Keratinocyte (primary cell): Measurements from ENCODE around the gene CLDN10. TPM values are rescaled to one million over a fixed set of nuclear protein-coding genes. Genes with fewer than 3 reads are reported as not detected.

Experiments
- DNase-seq: peaks from one replicate; pipeline ENCODE4 v3.0.0-alpha.2; 2011; ENCODE audit warnings: low read depth, missing footprints, low spot score
- FAIRE-seq: peaks from 2 replicates; lab custom pipeline; 2011; peaks lifted over from hg19 to GRCh38; lab: Jason Lieb, UNC
- H2AFZ ChIP-seq: 2 replicates; pipeline ENCODE4 v1.6.0; 2012; ENCODE audit warnings: low read length, control low read depth, inconsistent platforms; ENCODE audit not compliant: control insufficient read depth
- H3K27ac ChIP-seq: 2 replicates; pipeline ENCODE4 v1.5.1; 2011; ENCODE audit warnings: low read length; ENCODE audit not compliant: control insufficient read depth, insufficient read depth
- H3K27me3 ChIP-seq: 3 replicates; pipeline ENCODE4 v1.6.0; 2011; ENCODE audit warnings: low read length; ENCODE audit not compliant: control insufficient read depth, insufficient read depth; ENCODE audit errors: extremely low read depth
- H3K36me3 ChIP-seq, 2 experiments: 2 replicates in 1 of 2; 3 replicates in 1 of 2; pipeline ENCODE4 v1.5.1; 2011; ENCODE audit warnings: low read length in 2 of 2, mild to moderate bottlenecking in 1 of 2; ENCODE audit not compliant: control insufficient read depth in 2 of 2, insufficient read depth in 2 of 2; ENCODE audit errors: extremely low read depth in 1 of 2
- H3K4me1 ChIP-seq: 3 replicates; pipeline ENCODE4 v1.5.1; 2011; ENCODE audit warnings: low read length; ENCODE audit not compliant: control insufficient read depth, insufficient read depth; ENCODE audit errors: extremely low read depth
- H3K4me2 ChIP-seq: 3 replicates; pipeline ENCODE4 v1.6.0; 2011; ENCODE audit warnings: low read depth, low read length; ENCODE audit not compliant: control insufficient read depth, insufficient read depth; ENCODE audit errors: extremely low read depth
- H3K4me3 ChIP-seq, 3 experiments: fragments of 200-600 bp in 1 of 3; sonication (generic) in 1 of 3; 2 replicates in 2 of 3; 3 replicates in 1 of 3; pipeline ENCODE4 v1.5.1; 2011 to 2016; ENCODE audit warnings: low read length in 3 of 3, mild to moderate bottlenecking in 3 of 3, control low read depth in 2 of 3, inconsistent platforms in 1 of 3, low read depth in 1 of 3, mixed read lengths in 1 of 3, mixed run types in 1 of 3, moderate library complexity in 1 of 3; ENCODE audit not compliant: control insufficient read depth in 2 of 3, insufficient read depth in 2 of 3; ENCODE audit errors: extremely low read depth in 1 of 3
- H3K79me2 ChIP-seq: 2 replicates; pipeline ENCODE4 v1.6.0; 2012; ENCODE audit warnings: low read length; ENCODE audit not compliant: control insufficient read depth, insufficient read depth
- H3K9ac ChIP-seq: 3 replicates; pipeline ENCODE4 v1.6.0; 2011; ENCODE audit warnings: low read length; ENCODE audit not compliant: control insufficient read depth, insufficient read depth; ENCODE audit errors: extremely low read depth
- H3K9me1 ChIP-seq: 3 replicates; pipeline ENCODE4 v1.6.0; 2011; ENCODE audit warnings: low read length; ENCODE audit not compliant: control insufficient read depth, insufficient read depth; ENCODE audit errors: extremely low read depth
- H3K9me3 ChIP-seq: 2 replicates; pipeline ENCODE4 v1.5.1; 2012; ENCODE audit warnings: low read depth, low read length; ENCODE audit not compliant: control insufficient read depth
- H4K20me1 ChIP-seq: 3 replicates; pipeline ENCODE4 v1.6.0; 2011; ENCODE audit warnings: low read length; ENCODE audit not compliant: control insufficient read depth, insufficient read depth; ENCODE audit errors: extremely low read depth
- CTCF ChIP-seq, 3 experiments: IDR thresholded peaks in 1 of 3; conservative IDR thresholded peaks in 1 of 3; optimal IDR thresholded peaks in 1 of 3; 2 replicates in 2 of 3; 3 replicates in 1 of 3; pipeline versions ENCODE3 to v1.5.1; 2011; ENCODE audit warnings: low read length in 3 of 3, mild to moderate bottlenecking in 3 of 3, moderate library complexity in 2 of 3, control low read depth in 1 of 3, inconsistent platforms in 1 of 3; ENCODE audit not compliant: insufficient read depth in 2 of 3; ENCODE audit errors: extremely low read depth in 1 of 3
- EZH2 ChIP-seq: IDR thresholded peaks from one replicate; pipeline ENCODE4 v1.6.1; 2012; ENCODE audit warnings: inconsistent platforms, mild to moderate bottlenecking, low read length, moderate library complexity
- dilution Hi-C: fragments of 300-500 bp; cut with MboI; formaldehyde crosslinking; loops from one replicate; pipeline ENCODE4 v1.7.0; 2020; ENCODE audit warnings: low sequenced_read_pairs; ENCODE audit not compliant: extremely low pct_ligation_motif_present
- polyA minus RNA-seq, 3 experiments: library from RNA; depleted of rRNA, polyadenylated mRNA; stranded (reverse); fragments of >200 nt; gene quantifications; 1 replicate in 1 of 3; 2 replicates in 1 of 3; 3 replicates in 1 of 3; pipeline ENCODE4 v1.2.3, GENCODE V29; 2011
- polyA plus RNA-seq, 5 experiments: library from polyadenylated mRNA; depleted of rRNA in 3 of 5; stranded (reverse) in 3 of 5; stranded (forward) in 1 of 5; unstranded in 1 of 5; fragments of >200 nt; gene quantifications; 1 replicate in 1 of 5; 2 replicates in 3 of 5; 3 replicates in 1 of 5; pipeline versions ENCODE4 v1.2.1 to v1.2.3, GENCODE V29; 2011 to 2012; ENCODE audit warnings: missing spikeins in 2 of 5, low read depth in 1 of 5, low replicate concordance in 1 of 5

The CLDN10 gene
- not detected in 3 replicates for polyA plus RNA-seq
- not detected for polyA plus RNA-seq (2011; ENCODE audit: low read depth)
- not detected in 2 replicates for polyA plus RNA-seq (2011; cell fraction: cytosol; rRNA removed)
- polyA plus RNA-seq (2011; cell fraction: nucleus; rRNA removed): not detected in 2 replicates
- not detected in 2 replicates for polyA plus RNA-seq (2012; ENCODE audit: low replicate concordance)
- polyA minus RNA-seq: not detected in 3 replicates
- not detected for polyA minus RNA-seq (2011; cell fraction: cytosol; rRNA and poly(A)+ RNA removed)
- polyA minus RNA-seq (2011; cell fraction: nucleus; rRNA and poly(A)+ RNA removed): not detected in 2 replicates

- Histone ChIP-seq H3K9ac (no peak within 1 kb of the TSS), H3K4me3 (no peak within 1 kb of the TSS), H3K9me1 (no peaks in the 10 kb centered on the region), H3K9me3 (no peaks in the 10 kb centered on the region), H2AFZ (no peak within 1 kb of the TSS), H3K79me2 (no peaks in the 10 kb centered on the region), H3K4me1 (no peaks in the 10 kb centered on the region), H3K27me3 (peaks cover 51% of the 10 kb centered on the region), H3K4me2 (no peak within 1 kb of the TSS), H3K36me3 (no peaks in the 10 kb centered on the region), H3K27ac (no peak within 1 kb of the TSS), H4K20me1 (no peaks in the 10 kb centered on the region)
- DNase-seq: no peak
- dilution Hi-C loops: no loop called here
- no peak for FAIRE-seq
- TF ChIP-seq EZH2 (peak; percentile 92), CTCF (optimal IDR thresholded peaks at IDR 0.05 in 1 of 3, IDR thresholded peaks at IDR 0.05 in 1 of 3, conservative IDR thresholded peaks at IDR 0.05 in 1 of 3; ENCODE audit: extremely low read depth in 1 of 3, insufficient read depth in 2 of 3, low read length in 3 of 3) (no peak)
Observed at GRCh38 chr13:95552539-95553441, at the start of gene CLDN10. Gene CLDN10, plus strand, starts transcription at chr13:95552720. Its CDS starts 34 bp downstream, at chr13:95552754.

- no peak for TF ChIP-seq CTCF (optimal IDR thresholded peaks at IDR 0.05 in 1 of 3, IDR thresholded peaks at IDR 0.05 in 1 of 3, conservative IDR thresholded peaks at IDR 0.05 in 1 of 3; ENCODE audit: extremely low read depth in 1 of 3, insufficient read depth in 2 of 3, low read length in 3 of 3)
- no peak for TF ChIP-seq EZH2
- Histone ChIP-seq H2AFZ (no peak overlapping the region), H4K20me1 (no peaks in the 10 kb centered on the region), H3K4me3 (no peak overlapping the region), H3K9me1 (no peaks in the 10 kb centered on the region), H3K9me3 (no peaks in the 10 kb centered on the region), H3K27ac (no peak overlapping the region), H3K79me2 (no peaks in the 10 kb centered on the region), H3K9ac (no peak overlapping the region), H3K4me1 (peaks cover 4% of the 10 kb centered on the region), H3K4me2 (no peak overlapping the region), H3K27me3 (no peaks in the 10 kb centered on the region), H3K36me3 (no peaks in the 10 kb centered on the region)
- dilution Hi-C loops: no loop called here
- FAIRE-seq (no peak), DNase-seq (no peak)
Observed at GRCh38 chr13:95503662-95504061, 48.9 kb upstream of the CLDN10 start.
